B cell (primary cell): ENCODE measurements around the gene ELMO3. TPM values are rescaled to one million over a fixed set of nuclear protein-coding genes. Genes with fewer than 3 reads are reported as not detected.

Source experiments
- ATAC-seq: fragments of 200-7000 bp; cut with Tn5 transposase; one replicate; pipeline ENCODE4 v1.10.0; 2021; ENCODE audit warnings: low read depth, mild to moderate bottlenecking, moderate number of reproducible peaks, moderate library complexity
- CTCF ChIA-PET: fragments of 350-600 bp; sonication (Branson Sonifier 250); formaldehyde crosslinking; loops from one replicate; lab custom pipeline; 2021; ENCODE audit warnings: antibody characterized with exemption, inconsistent platforms; lab: Charles Lee
- POLR2A ChIA-PET: fragments of 350-600 bp; sonication (Branson Sonifier 250); formaldehyde crosslinking; loops from one replicate; lab custom pipeline; 2021; ENCODE audit warnings: antibody characterized with exemption; lab: Charles Lee
- DNase-seq: peaks from one replicate; pipeline ENCODE4 v3.0.0; 2013
- H2AFZ ChIP-seq: 2 replicates; pipeline ENCODE4 v1.6.1; 2012; ENCODE audit warnings: mild to moderate bottlenecking, low read depth, low read length; ENCODE audit not compliant: insufficient read depth, poor library complexity, severe bottlenecking
- H3K27ac ChIP-seq, 2 donors: 1 replicate in 1 of 2; 2 replicates in 1 of 2; pipeline ENCODE4 v1.5.1; 2012 to 2013; ENCODE audit warnings: low read length in 2 of 2, mild to moderate bottlenecking in 2 of 2, moderate library complexity in 1 of 2
- H3K27me3 ChIP-seq, 4 experiments: fragments of 200-600 bp in 1 of 4; sonication (generic) in 1 of 4; replicated peaks in 1 of 4; 1 replicate in 2 of 4; 2 replicates in 2 of 4; pipeline versions ENCODE4 v1.6.1 to v1.7.0; 2013 to 2016; ENCODE audit warnings: low read length in 3 of 4, mild to moderate bottlenecking in 2 of 4, mixed read lengths in 1 of 4, moderate library complexity in 1 of 4; ENCODE audit not compliant: insufficient read depth in 4 of 4, control insufficient read depth in 3 of 4; ENCODE audit errors: control extremely low read depth in 1 of 4
- H3K36me3 ChIP-seq, 2 experiments: replicated peaks in 1 of 2; 1 replicate in 1 of 2; 2 replicates in 1 of 2; pipeline versions ENCODE4 v1.6.1 to v1.7.1; 2013; ENCODE audit warnings: low read length in 1 of 2; ENCODE audit not compliant: insufficient read depth in 2 of 2, control insufficient read depth in 1 of 2; ENCODE audit errors: control extremely low read depth in 1 of 2, extremely low read depth in 1 of 2
- H3K4me1 ChIP-seq, 2 donors: fragments of 200-600 bp in 1 of 2; sonication (generic) in 1 of 2; 1 replicate in 1 of 2; 2 replicates in 1 of 2; pipeline versions ENCODE4 v1.5.1 to v1.6.1; 2013 to 2017; ENCODE audit warnings: low read length in 2 of 2; ENCODE audit not compliant: control insufficient read depth in 2 of 2, insufficient read depth in 2 of 2
- H3K4me2 ChIP-seq: replicated peaks from 2 replicates; pipeline ENCODE3; 2012; ENCODE audit warnings: mild to moderate bottlenecking, low read depth, low read length; ENCODE audit not compliant: poor library complexity, severe bottlenecking
- H3K4me3 ChIP-seq, 5 experiments: fragments of 200-600 bp in 1 of 5; sonication (generic) in 1 of 5; 1 replicate in 3 of 5; 2 replicates in 2 of 5; pipeline versions ENCODE4 v1.5.1 to v1.7.0; 2011 to 2016; ENCODE audit warnings: low read length in 4 of 5, mild to moderate bottlenecking in 4 of 5, low read depth in 2 of 5, control low read depth in 1 of 5, moderate library complexity in 1 of 5; ENCODE audit not compliant: insufficient read depth in 1 of 5; ENCODE audit errors: control extremely low read depth in 1 of 5, extremely low read depth in 1 of 5
- H3K79me2 ChIP-seq: fragments of 200-600 bp; sonication (generic); one replicate; pipeline ENCODE4 v1.6.0; 2016; ENCODE audit warnings: low read length; ENCODE audit not compliant: control insufficient read depth, insufficient read depth
- H3K9ac ChIP-seq: fragments of 200-600 bp; sonication (generic); 2 replicates; pipeline ENCODE4 v1.6.1; 2017; ENCODE audit warnings: mild to moderate bottlenecking, low read length, moderate library complexity
- H3K9me3 ChIP-seq, 3 donors: one replicate each; pipeline versions ENCODE4 v1.6.1 to v1.7.1; 2013; ENCODE audit warnings: low read length in 2 of 3; ENCODE audit not compliant: control insufficient read depth in 2 of 3, insufficient read depth in 1 of 3; ENCODE audit errors: control extremely low read depth in 1 of 3
- H4K20me1 ChIP-seq: 2 replicates; pipeline ENCODE4 v1.6.0; 2012; ENCODE audit warnings: mild to moderate bottlenecking, low read length; ENCODE audit not compliant: insufficient read depth, control insufficient read depth, poor library complexity, severe bottlenecking
- H3K27ac Mint-ChIP-seq: one replicate; pipeline ENCODE4 v1.8.0; 2021; ENCODE audit warnings: mixed read lengths
- H3K27me3 Mint-ChIP-seq: one replicate; pipeline ENCODE4 v1.8.0; 2021; ENCODE audit warnings: mixed read lengths
- H3K4me1 Mint-ChIP-seq: one replicate; pipeline ENCODE4 v1.8.0; 2021; ENCODE audit warnings: mixed read lengths
- H3K4me3 Mint-ChIP-seq: one replicate; pipeline ENCODE4 v1.8.0; 2021; ENCODE audit warnings: mixed read lengths
- H3K9me3 Mint-ChIP-seq: one replicate; pipeline ENCODE4 v1.8.0; 2022; ENCODE audit warnings: mixed read lengths; ENCODE audit not compliant: insufficient read depth
- CTCF ChIP-seq: fragments of 200-600 bp; IDR thresholded peaks from one replicate; pipeline ENCODE4 v1.8.0; 2022; ENCODE audit warnings: antibody characterized with exemption, mild to moderate bottlenecking
- EZH2 ChIP-seq: IDR thresholded peaks from 2 replicates; pipeline ENCODE4 v1.6.1; 2012; ENCODE audit warnings: borderline replicate concordance, low read depth, mild to moderate bottlenecking, moderate library complexity, low read length; ENCODE audit not compliant: insufficient read depth, poor library complexity, severe bottlenecking
- WGBS: methylation state at CpG from one replicate; pipeline ENCODE4 v1.1.5; 2013; ENCODE audit warnings: missing lambda C conversion rate; ENCODE audit not compliant: insufficient coverage; 5-methylcytosine and 5-hydroxymethylcytosine counted together
- intact Hi-C: fragments of 100-400 bp; cut with micrococcal nuclease; formaldehyde crosslinking; loops from one replicate; pipeline ENCODE4 v1.10.0; 2022
- polyA plus RNA-seq: library from polyadenylated mRNA; depleted of rRNA; stranded (reverse); fragments of >200 nt; gene quantifications from 2 replicates; pipeline ENCODE4 v1.2.3, GENCODE V29; 2012
- total RNA-seq, 2 donors: library from RNA; stranded (reverse); fragments of 120-200 nt in 1 of 2; gene quantifications; 1 replicate in 1 of 2; 2 replicates in 1 of 2; pipeline versions ENCODE4 v1.2.3 to v1.2.4, GENCODE V29; 2013 to 2022

ELMO3 gene
- total and polyA plus RNA-seq, 2 donors (not counting 1 experiment from before 2014, with no cell fraction given): 9.1 to 9.6 TPM

- peak overlapping the region; percentile 100 for H3K4me2 ChIP-seq
- peak overlapping the region in 1 of 2 donors; percentile 48 for H3K27ac ChIP-seq
- WGBS: under 1% methylated on average over 44 of the region's 48 CpGs
- H3K4me3 ChIP-seq: peak overlapping the region; percentile 70 to 97 (median 79)
- TF ChIP-seq CTCF (no peak), EZH2 (no peak)
- no peaks in the 10 kb centered on the region for H3K9me3 ChIP-seq
- H3K4me1 ChIP-seq: peaks cover 46 to 55% of the 10 kb centered on the region in 2 donors
- ATAC-seq: no peak
- H3K9ac ChIP-seq: peak overlapping the region; percentile 81
- no peaks in the 10 kb centered on the region for H3K9me3 Mint-ChIP-seq
- POLR2A ChIA-PET: interaction anchor here (0.5 to 3.7 kb wide), 3 partner anchors 19 to 218 kb away, joined by 4 to 27 read pairs (median 8); partner anchors contain the start of gene TMEM208
- H3K27me3 ChIP-seq: peaks cover 0 to 17% (median 12%) of the 10 kb centered on the region in 4 experiments
- H3K4me3 Mint-ChIP-seq: peak overlapping the region; percentile 96
- peaks cover 0 to 3% of the 10 kb centered on the region in 2 experiments for H3K36me3 ChIP-seq
- peaks cover 9% of the 10 kb centered on the region for H3K27me3 Mint-ChIP-seq
- peak; percentile 66 for DNase-seq
- CTCF ChIA-PET: interaction anchor here (1.1 to 4.2 kb wide), 5 partner anchors 12 to 104 kb away, joined by 3 to 33 read pairs (median 4); partner anchors contain the start of gene TMEM208
- peaks cover 8% of the 10 kb centered on the region for H4K20me1 ChIP-seq
- H3K27ac Mint-ChIP-seq: peak overlapping the region; percentile 70
- H3K4me1 Mint-ChIP-seq: peaks cover 53% of the 10 kb centered on the region
- intact Hi-C loops: loop anchor here (2.0 to 10.0 kb wide), 4 partner anchors 33 to 419 kb away; partner anchors contain the start of genes ACD, ATP6V0D1, C16orf86 and ENKD1
- peaks cover 25% of the 10 kb centered on the region for H3K79me2 ChIP-seq
- H2AFZ ChIP-seq: peak overlapping the region; percentile 82
These were observed 47.3 kb downstream of the ELMO3 start for GRCh38 chr16:67246081-67246755.
